GM04503 (cell line): Measurements from ENCODE around the gene FBXO15.

Experiments
- DNase-seq: peaks from one replicate; pipeline ENCODE4 v3.0.0-alpha.2; 2012; ENCODE audit warnings: low read depth

FBXO15 gene, protein sequence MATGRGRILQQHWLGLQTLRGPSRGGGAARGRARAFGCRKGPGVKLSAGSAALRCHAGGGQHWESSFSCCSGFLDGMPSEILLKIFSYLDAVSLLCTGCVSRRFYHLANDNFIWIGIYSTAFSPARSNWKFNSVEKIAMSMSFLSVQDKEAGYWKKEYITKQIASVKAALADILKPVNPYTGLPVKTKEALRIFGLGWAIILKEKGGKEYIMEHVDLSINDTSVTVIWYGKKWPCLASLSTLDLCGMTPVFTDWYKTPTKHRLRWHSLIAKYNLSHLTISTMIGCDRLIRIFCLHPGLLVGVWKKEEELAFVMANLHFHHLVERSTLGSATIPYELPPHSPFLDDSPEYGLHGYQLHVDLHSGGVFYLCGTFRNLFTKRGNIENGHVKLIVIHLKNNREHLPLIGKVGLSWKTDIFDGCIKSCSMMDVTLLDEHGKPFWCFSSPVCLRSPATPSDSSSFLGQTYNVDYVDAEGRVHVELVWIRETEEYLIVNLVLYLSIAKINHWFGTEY

DNA sequence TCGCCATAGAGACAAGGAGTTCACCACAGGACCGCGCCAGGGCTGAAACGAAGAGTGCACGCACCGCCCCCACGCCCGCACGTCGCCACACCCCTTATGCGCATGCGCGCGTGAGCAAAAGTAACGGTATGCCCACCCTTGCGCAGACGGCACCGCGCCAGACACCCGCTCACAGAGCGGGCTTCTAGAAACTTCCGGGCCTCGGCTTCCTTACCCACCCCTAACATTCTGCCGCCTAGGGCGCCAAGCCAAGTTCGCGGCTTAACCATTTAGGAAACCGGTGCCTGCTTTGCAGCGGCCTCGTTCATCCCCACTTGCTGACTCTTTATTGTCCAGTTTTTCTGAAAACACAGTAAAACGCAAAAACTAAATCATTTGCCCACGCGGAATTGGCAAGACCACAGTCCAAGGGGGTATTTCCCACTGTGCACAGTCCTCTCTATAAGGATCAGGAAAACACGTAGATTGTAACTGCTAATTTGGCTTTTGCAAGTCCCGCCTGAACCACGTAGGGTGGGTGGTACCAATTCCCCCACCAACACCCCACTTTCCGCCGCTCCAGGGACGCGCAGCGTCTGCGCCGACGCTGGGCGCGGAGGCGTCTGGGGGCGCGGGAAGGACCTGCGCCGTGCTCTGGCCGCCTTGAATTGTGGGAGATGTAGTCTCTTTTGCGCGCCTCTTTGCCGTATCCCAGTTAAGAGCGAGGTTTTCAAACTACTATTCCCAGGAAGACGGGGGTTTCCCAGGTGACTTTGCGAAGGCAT, at the start of gene FBXO15, which contains the start of gene TIMM21:
Gene FBXO15, minus strand, starts transcription at position 56 of the 764 bp plus-strand sequence. Its CDS starts 49 bp downstream, at position 7.
Gene TIMM21, plus strand, starts transcription at position 745 of the 764 bp plus-strand sequence. CDS start 286 bp downstream, outside the sequence.
- peak; percentile 86 for DNase-seq

DNA sequence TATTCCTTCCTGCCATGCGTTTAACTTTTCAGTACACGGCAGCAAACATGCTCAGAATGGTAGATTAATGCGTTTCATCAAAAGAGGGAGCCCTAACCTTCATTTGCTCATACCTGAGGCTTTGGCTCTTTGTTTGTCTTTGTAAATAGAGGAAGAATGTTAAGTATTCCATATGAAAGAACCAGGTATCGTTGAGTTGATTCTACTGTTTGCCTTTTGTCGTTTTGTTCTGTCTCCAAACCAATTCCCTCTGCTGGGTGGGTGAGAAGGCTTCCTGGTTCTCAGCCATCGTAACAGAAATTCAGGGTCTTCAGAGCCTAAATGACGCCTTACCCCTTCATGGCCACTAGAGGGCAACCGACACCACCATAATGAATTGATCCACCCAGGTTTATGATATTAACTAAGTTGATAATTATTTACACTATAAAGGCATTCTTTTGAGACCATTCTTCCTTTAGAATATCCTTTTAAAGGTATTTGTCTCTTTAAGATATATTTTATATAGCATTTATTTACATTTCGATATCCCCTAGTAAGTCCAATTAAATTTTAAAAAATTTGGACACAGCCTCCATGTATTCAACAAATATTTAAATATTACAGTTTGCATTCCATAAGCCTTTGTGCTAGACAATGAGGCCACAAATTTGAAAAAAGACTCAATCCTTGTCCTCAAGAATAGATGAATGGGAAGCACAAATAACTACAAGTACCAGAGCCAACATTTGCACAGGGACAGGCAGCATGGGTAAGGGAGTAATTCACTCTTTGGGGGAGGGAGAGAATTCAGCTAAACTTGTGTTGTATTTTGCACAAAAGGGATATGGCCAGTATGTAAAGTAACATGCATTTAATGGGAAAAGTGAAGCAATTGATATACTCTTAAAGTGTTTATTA, 48.8 kb upstream of the FBXO15 start:
- DNase-seq: no peak

DNA sequence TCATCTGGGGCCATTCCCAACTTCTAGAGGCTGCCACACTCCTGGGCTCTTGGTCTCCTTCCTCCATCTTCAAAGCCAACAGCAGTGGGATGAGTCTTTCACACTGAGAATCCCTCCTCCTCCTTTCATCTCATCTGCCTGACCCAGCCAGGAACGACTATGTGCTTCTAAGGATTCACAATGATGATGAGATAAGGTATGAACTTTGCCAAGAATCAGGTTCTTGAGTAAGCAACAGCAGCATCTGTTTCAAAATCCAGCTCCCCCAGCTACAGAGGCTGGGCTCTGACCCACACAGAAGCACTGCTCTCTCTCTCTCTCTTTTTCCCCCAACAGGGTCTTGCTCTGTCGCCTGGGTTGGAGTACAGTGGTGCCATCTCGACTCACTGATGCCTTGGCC, 47.1 kb upstream of the FBXO15 start:
- no peak for DNase-seq

DNA sequence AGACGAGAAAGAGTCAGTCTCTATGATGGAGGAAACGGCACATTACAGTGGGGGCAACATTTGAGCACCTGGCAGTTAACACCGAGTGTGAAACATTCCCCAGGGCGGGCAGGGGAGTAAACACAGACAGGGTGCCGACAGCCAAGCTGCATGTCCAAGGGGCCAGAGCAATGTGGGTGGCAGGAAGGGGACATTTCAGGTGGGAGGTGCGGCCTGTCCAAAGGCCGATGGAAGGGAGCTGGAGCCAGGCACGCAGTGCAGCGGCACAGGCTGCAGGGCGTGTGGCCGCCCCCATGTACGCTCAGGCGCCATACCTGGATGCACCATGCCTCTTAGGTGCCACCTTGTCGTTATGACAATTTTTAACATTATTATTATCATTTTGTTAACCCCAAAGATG, 43.9 kb upstream of the FBXO15 start:
- no peak for DNase-seq

DNA sequence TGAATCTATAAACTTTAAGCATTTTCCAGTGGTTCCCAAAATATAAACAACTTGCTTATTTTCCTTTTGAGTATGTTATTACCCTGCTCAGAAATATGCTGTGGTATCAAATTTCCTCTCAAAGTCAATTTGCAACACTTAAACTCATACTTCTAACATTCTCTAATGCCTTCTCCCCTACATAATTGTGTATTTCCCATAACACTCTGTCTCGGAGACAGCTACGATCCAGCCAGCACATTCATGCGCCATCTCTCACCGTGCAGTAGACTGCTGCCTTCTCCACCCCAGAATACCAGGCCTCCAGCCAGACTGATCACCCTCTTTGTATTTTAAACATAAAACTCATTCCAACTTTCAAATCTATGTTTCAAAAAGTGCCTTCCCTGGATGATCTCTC, 42.5 kb upstream of the FBXO15 start:
- DNase-seq: peak; percentile 51

DNA sequence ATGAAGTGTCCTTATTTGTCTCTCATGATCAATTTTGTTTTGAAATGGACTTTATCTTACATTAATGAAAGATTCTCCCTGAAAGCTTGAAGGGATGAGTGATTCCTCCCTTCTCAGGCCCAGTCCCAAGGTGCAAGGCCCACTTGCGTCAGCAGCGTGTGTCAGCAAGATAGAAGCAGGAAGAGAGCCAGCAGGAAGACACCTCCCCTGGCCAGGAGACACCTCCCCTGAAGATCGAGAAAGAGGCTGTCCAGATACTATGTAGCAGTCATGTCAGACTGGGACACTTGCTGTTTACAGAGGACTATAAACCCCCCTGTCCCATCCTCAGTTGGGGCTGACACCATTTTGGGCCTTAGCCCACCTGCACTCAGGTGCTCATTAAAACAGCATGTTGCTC, 39.0 kb upstream of the FBXO15 start:
- DNase-seq: no peak

DNA sequence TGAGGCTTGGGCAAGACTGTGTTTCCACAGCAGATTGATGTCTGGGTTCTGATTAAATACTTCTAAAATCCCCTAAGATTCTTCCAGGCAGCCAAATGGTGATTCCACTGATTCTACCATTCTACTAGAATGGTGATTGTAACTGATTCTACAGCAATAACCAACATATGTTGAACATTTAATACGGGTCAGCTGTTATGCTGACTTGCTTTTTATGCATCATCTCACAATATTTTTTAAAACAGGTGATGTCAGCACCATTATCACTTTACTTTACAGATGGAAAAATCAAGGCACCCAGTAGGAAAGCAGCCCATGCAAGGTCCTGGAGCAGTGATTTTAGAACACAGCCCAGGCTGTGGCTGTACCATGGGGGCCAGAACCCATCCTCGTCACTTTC, 38.2 kb upstream of the FBXO15 start:
- no peak for DNase-seq

DNA sequence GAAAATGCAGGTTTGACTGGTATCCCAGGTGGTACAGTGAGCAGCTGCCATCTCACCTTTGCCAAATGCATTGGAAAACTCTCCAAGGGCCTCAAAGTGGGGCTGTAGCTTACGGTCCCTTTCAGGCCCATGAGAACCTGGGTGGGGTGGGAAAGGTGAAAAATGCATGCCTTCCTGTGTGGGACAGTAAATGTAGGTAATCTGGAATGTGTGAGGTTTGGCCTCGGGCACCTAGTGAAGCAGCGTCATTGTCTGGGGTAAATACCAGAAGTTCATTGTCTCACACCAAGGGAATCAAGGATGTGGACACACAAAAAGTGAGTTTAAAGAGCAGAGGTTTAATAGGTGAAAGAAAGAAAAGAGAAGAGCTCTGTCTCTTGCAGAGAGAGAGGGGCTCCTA, 37.2 kb upstream of the FBXO15 start:
- DNase-seq: no peak

DNA sequence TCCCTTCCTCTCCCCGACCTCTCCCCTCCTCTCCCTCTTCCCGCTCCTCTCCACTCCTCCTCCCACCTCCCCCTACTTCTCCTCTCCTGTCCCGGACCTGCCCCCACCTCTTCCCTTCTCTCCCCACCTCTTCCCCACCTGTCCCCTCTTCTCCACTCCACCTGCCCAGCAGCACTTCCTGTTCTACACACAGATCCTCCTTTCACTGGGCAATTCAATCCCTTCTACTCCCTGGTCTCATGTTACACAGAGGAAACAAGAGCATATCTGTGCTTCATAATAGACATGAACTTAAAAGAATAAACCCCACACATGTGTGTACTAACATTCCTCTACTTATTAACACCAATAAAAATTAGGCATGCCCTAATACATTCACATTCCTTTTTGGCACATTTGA, 35.5 kb upstream of the FBXO15 start:
- no peak for DNase-seq

DNA sequence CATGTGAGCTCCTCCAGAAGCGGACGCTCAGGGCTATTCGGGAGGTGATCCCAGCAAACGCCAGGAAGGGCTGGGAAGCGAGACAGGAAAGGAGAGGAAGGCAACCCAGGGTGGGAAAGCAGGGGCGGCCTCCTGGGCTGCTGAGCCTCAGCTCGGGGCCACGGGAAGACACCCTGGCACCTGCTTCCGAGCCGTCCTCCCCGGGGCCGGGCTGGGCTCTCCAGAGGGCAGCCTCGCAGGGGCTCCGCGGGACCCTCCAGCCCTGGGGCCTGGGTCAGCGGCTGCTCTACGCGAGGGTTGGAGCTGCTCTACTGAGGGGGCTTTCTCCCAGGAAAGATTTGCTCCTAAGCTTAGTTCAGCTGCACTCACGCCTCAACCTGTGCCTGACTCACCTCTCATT, 34.7 kb upstream of the FBXO15 start:
- DNase-seq: no peak

DNA sequence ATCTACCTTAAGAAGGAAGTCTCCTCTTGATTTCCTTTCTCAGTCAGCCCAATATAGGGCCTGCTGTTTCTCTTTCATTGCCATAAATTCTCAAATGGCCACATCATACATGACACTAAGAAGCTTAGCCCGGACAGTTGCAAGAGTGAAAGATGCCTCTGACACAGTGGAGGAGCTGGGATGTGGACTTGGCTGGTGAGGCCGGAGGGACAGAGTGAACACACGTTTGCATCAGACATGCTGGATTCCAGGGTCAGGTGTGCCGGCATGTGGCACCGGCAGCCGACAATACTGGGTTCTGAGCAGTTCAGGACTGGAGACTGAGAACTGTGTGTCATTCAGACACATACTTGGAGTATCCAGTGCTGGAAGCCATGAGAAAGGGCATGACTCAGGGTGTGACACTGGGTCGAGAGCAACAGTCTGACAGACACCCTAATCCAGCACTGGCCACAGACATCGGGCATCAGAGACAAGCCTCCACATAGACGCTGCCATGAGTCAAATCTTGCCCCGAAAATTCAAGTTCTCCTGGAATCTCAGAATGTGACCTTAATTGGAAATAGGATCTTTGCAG, 32.1 kb upstream of the FBXO15 start:
- DNase-seq: no peak

DNA sequence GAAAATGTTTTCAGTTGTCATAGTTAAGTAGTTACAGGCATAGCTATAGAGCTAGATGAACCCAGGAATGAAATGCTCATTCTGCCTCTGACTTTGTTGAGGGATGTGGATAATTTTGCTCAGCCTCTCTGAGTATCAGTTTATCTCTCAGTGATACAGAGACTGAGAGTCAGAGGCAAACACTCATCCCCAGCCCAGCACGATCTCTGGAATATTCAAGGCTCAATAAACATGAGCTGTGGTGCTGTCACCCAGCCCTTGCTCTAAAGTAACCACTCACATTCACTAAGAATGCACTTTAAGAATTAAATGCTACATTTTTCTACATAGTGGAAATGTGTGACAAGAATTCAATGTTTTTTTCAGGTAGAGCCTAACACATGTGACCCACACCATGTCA, 31.2 kb upstream of the FBXO15 start:
- DNase-seq: no peak

DNA sequence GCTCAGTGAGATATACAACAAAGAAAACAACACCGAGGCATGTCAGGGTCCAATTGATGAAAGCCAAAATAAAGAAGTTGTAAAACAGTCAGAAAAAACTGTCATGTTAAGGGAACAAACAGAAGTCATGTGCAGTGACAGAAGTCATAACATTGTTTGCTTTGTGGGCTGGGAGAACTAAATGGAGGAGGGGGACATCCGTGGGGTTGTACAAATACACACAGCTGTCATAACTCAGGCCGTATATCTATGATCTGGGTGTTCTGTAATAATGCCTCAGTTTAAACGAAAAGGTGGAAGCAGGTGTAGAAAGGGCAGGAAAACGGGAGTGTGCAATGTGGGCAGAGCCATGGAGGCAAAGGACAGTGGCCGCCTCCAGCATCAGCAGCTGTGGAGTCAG, 28.0 kb upstream of the FBXO15 start:
- DNase-seq: no peak

DNA sequence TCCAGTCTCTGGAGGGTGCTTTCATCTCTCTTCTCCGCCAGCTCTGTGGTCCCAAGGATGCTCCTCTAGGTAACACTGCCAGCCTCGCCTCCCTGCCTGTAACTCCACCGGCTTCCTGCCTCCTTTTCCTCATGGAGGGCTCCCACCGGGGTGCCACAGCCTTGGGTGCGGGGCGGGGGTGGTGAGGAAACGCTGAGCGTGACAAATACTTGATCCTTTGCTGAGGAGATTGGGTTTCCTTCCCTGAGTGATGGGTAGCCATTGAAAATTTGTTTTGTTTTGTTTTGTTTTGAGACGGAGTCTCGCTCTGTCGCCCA, 25.8 kb upstream of the FBXO15 start:
- DNase-seq: no peak

DNA sequence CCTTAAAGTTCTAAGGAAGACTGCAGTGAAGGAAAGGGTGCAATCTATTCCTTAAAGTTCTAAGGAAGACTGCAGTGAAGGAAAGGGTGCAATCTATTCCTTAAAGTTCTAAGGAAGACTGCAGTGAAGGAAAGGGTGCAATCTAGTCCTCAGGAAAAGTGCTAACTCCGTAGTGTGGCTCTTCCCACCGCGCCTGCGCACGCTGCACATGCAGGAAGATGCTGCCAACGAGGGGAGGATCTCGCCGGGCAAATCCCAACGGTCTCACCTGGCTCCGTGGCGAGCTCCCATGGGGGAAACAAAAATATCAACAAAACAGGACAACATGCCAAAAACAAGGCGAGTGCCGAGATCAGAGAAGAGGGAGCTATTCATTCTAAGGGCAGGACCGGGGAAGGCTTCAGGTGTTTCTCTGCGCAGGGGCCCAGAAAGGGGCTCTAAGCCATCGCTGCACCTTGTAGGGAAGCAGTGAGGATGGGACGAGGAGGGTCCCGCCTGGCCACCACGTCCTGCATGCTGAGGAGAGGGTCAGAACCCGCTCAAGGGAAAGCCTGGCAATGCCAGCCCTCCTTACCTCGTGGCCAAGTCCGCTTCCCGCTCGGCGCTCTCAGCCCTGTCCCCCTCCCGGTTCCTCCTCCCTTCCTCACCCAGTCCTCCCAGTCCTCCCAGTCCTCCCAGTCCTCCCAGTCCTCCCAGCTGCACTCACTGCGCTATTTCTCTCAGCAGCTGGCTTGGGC, 25.2 kb upstream of the FBXO15 start:
- DNase-seq: no peak

DNA sequence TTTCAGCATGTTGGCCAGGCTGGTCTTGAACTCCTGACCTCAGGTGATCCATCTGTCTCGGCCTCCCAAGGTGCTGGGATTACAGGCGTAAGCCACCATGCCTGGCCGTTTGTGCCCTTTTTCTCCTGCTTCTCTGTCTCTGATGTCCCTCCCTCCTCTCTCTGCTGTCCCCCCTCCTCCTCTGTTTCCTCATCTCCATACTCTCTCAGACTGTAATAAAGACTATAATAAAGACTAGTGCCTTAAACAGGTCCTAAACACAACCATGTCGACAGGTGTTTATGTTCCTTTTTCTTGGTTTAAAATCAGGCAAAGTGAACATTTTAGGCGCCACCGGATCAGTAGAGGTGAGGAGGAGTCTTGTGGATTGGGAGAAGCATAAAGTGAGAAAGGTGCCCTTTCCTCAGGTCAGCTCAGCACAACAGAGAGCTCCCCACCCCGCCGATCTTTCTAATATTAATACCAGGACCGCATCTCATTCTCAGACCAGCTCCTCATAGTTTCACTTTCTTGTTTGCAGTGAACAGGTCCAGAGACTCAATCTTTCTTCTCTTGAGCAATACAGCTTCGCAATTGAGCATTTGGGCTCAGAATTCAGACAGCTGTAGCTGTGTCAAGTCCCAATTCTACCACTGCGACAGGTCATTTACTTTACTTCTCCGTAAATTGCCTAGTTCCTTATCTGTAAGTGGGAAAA, 24.4 kb upstream of the FBXO15 start:
- no peak for DNase-seq

DNA sequence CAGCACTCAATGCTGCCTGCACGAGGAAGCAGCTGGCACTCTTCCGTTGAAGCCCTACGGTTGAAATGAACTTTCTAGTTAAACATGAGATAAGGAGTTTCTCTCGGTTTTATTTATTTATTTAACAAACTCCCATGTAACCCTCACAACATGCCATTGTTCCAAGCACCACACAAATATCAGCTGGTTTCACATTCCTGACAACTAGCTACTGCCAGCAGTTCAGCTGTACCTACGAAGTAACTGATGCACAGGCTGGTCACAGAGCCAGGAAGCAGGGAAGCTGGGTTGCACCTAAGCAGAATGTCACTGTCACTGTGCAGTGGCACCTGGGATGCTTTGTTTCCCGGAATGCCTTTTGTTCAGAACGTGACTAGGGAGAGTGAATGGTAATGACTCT, 18.8 kb upstream of the FBXO15 start:
- DNase-seq: no peak

DNA sequence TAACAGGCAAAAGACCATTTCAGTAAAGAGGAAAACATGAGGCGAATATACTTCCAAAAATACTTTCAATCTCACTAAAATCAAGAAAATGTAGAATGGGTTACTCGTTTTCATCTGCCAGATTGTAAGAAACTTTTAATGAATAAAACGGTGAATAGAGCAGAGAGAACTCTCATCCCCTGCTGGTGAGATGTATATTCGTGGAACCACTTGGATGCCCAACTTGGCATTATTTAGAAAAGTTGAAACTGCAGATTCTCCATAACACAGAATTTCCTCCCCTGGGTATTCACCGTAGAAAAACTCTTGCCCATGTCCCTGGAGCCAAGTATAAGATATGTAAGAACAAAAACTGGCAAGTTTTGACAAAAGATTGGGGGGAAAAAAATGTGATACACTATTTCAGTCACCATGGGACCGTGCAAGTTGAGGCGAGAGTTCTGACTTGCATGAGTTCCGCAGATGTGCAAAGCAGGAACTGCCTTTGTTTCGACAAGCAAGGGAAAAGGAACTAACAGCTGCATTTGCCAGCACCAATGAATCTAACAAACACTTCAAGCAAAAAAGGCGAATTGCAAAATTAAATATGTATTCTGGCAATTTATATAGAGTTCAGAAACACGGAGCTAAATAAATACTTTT, 15.5 kb upstream of the FBXO15 start:
- no peak for DNase-seq

DNA sequence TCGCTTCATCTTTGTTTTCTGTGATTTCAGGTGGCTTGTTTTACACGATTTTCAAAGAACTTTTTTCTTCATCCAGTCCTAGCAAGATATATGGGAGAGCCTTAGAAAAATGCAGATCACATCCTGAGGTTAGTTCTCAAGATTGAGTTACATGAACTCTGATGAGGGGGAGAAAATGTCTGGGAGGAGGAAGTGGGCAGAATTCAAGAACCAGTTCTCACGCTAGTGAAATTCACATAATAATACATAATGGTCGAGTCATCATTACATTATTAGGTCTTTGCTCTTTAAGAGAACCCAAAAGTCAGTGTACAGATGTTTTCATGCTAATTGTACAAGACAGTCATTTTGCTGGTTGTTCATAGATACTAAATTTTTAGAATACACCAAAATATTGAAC, 7.6 kb upstream of the FBXO15 start:
- no peak for DNase-seq

DNA sequence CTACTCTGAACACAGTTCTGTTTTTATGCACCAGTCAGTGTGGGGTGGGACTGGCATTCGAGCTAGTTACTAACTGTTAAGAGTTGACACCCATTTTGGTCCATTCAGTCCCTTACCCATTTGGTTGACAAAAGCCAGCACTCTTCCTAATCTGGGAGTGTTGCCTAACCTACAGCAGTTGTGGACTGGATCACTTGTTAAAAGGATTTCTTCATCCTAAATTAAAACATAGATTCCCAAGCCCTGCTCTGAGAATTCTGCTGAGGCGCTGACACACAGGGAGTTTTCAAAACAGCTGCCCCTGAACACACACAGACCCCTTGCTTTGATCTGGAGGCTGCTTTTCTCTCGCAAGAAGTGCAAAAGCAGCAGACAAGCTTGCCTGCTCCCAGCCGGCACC, 7.1 kb upstream of the FBXO15 start:
- no peak for DNase-seq
